ENCODE measurements around the gene LRRC3C.
"Not testable (repeated sequence)": the region's sequence is repeated elsewhere in the genome, so short reads cannot be mapped to it uniquely, and the experiment has no call there.

The LRRC3C gene

GRCh38 chr17:39925282-39926134 lies 2.0 kb upstream of the LRRC3C start:
- no peak for DNase-seq

GRCh38 chr17:39926135-39926587 lies 1.4 kb upstream of the LRRC3C start:
- DNase-seq = no peak

DNA sequence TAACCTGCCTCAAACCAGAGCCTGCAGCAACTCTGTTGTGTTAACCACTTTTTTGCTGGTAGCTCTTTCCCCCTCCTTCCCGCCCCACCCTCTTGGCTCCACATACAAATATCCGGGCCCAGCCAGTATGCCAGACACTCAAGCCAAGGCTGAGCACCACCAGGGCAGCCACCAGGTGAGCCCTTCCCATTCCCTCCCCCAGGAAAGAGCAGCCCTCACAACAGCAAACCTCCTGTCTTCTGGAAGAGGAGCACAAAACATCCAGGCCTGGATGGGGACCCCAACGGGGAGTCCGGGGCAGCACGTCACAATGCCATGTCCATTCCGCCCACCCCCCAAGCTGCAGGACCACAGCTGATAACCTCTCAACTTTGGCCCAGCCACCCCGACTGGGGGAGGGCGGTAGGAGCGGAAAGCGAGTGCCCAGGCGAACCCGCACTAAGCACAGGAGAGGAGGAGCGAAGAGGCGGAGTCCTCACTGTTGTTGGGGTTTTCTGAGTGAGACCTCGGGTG lies 888 bp upstream of the LRRC3C start:
- peak; percentile 52 for DNase-seq

- no peak for DNase-seq
Measured at GRCh38 chr17:39927929-39928857, 661 bp downstream of the LRRC3C start.

DNA sequence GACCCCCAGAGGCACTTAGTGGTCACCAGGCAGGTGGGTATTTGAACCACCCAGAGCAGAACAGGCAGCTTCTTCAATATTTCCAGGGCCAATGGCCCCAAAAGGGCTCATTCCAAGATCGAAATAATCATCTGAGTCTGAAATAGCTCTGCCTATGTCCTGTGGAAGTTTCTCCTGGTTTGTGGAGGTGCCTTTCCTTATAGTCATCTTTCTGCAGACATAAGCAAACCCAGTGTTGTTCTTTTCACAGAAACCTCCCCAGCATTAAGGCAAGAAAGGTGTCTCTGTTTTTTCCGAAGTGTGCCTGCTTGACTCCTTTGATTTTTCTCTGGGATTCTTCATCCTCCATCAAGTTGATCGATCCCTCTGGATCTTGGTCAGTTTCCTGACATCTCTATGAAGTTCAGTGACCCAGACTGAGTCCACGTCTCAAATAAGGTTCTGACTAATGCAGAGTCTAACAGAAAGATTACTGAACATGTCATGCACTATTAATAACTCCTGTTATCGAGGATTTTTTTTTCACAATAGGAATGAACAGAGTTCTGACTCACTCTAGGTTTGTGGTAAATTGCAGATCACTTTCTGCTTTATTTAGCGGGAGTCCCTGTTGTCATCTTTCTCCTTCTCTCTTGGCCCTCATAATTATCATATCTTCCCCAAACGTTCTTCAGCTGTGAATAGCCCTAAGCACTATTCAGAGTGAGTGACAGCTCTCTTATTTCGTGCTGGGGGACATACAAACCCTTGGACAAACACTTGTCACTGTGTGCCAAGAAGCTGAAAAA lies 1.5 kb downstream of the LRRC3C start:
- no peak for DNase-seq

GRCh38 chr17:39929646-39930407 lies 2.3 kb downstream of the LRRC3C start:
- no peak for DNase-seq

DNA sequence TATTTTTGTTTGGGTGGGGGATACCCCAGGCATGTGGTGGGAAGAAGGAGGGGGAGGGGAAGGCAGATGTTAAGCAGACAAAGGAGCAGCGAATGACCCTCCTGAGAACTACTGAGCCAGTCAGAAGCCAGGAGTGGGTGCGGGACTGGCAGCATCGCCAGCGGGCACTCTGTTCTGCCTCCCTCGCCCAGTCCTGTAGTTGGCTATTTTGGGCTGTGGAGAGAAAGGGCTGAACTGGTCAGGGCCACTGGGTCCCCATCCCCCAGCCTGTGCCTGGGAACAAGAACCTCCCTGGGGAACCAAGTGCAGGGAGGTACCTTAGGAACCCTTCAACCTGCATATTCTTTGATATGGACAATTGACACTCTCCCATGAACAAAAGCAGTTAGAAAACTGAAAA lies 6.4 kb downstream of the LRRC3C start:
- DNase-seq = no peak

DNA sequence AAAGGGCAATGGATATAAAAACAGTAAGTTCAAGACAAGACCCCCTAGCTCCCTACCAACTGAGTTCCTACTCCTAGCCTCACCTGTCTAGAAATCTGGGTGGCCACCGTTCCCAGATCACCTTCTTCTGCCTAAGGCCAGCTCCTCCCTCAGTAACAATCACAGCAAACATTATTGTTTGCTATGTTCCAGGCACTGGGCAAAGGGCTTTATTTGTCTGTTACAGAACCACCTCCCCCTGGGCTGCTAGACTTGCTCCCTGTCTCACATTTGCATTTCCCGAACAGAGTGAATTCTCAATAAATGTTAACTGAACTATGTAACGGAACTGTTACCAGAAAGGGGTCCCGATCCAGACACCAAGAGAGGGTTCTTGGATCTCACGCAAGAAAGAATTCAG lies 6.8 kb downstream of the LRRC3C start:
- DNase-seq = no peak

GRCh38 chr17:39935909-39936308 lies 8.4 kb downstream of the LRRC3C start:
- no peak for DNase-seq

GRCh38 chr17:39937447-39937846 lies 9.9 kb downstream of the LRRC3C start:
- DNase-seq = no peak

DNA sequence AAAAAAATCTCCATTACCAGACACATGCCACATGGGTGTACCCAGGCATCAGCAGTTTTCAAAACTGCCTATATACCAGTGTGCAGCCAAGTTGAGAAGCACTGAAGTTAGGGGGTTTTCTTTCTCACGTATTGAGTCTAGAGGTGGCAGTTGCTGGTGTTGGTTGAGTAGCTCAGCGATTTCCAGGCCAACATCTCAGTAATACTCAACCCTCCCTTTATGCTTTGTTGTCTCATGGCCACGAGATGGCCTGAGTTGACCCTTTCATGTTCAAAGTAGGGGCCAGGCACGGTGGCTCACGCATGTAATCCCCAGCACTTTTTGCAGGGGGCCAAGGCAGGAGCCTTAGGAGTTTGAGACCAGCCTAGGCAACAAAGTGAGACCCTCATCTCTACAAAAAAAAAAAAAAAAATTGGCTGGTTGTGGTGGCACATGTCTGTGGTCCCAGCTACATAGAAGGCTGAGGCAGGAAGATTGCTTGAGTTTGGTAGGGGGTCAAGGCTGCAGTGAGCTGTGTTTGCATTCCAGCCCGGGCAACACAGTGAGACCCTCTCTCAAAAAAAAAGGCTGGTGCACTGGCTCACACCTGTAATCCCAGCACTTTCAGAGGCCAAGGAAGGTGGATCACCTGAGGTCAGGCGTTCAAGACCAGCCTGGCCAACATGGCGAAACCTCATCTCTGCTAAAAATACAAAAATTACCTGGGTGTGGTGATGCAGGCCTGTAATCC lies 10.8 kb downstream of the LRRC3C start:
- no peak for DNase-seq

DNA sequence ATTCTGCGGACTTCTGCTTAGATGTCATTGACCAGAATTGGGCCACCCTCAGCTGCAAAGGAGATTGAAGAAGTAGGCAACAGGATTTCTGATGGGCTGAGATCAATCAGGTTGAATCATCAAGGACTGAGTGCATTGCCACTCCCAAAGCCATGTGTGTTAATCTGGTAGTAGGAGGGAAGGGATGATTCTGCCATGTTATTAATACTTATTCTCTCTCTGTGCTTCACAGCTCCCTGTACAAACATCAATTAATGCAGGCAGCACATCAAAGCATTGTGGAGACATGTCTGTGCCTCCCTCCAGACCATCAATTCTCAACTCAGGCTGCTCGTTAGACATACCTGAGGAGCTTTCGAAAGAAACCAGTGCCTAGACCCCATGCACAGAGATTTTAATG lies 11.6 kb downstream of the LRRC3C start:
- no peak for DNase-seq

- no peak for DNase-seq
Measured at GRCh38 chr17:39939588-39940419, 12.3 kb downstream of the LRRC3C start.

DNA sequence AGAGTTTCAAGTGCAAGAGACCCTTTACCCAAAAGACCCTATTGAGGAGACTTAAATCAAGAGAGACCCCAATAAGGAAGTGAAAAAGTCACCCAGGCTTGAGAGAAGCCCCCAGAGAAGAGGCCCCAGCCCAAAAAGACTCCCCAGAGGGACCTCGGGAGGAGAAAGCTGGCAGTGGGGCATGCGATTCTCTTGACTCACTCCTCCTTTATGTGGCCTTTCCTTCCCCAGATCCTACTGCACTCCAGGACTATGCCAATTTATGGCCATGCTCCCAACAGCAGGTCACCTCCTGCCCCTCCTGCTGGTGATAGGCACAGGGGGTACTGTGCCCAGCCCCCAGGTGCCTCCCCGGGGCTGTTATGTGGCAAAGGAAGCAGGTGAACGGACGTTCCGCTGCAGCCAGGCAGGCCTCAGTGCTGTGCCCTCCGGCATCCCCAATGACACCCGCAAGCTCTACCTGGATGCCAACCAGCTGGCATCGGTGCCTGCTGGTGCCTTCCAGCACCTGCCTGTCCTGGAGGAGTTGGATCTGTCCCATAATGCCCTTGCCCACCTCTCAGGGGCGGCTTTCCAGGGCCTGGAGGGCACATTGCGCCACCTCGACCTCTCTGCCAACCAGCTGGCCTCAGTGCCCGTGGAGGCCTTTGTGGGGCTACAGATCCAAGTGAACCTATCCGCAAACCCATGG lies 16.3 kb downstream of the LRRC3C start:
- no peak for DNase-seq

DNA sequence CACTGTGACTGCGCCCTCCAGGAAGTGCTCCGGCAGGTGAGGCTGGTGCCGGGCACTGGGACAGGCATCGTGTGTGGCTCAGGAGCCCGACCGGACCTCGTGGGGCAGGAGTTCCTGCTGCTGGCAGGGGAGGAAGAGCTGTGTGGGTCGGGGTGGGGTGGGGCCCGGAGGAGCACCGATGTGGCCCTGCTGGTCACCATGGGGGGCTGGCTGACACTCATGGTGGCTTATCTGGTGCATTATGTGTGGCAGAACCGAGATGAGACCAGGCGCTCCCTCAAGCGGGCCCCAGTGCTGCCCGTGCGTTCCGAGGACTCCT lies 16.8 kb downstream of the LRRC3C start:
- DNase-seq = no peak

GRCh38 chr17:39946551-39947330 lies 19.2 kb downstream of the LRRC3C start:
- no peak for DNase-seq

- not testable (repeated sequence) for DNase-seq
Measured at GRCh38 chr17:39948489-39948828, 20.9 kb downstream of the LRRC3C start.

DNA sequence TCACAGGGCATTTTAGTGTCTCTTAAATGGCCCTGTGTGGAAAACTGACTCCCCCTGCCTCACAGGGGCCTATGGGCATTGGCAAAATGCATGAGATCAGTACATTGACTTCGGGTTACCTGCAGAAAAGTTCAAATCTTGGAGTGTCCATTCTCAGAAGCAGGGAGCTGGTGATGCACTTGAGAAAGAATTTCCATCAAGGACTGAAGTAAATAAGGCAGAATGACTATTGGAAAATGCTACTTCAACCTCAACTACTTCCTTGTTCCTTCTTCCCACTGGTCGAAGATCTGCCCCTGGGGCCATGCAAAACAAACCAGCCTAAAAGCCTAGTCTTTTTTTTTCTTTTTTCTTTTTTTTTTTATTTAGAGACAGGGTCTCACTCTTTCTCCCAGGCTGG lies 21.5 kb downstream of the LRRC3C start:
- DNase-seq = no peak

DNA sequence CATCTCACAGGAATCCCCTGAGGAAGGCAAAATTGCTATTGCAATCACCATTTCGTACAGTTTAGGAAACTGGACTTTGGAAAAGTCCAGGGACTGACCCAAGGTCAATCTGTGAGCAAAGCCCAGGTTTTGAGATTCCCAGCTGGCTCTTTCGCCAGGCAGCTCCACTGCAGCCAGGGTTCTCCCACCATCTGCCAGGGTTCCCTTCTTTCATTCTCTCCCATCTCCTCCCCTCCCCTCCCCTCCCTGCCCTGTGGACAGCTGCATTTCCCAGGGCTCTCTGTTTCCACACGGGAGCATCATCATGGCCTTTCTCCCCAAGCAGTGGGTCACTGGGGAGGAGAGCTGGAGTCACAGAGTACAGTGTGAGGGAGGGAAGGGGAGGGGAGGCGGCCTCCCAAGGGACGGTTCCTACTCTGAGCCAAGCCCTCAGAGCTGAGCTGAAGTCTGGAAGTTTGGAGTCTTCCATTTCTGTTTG lies 23.4 kb downstream of the LRRC3C start:
- DNase-seq = no peak
